H1 (cell line): ENCODE results near the gene SPATA4. TPM values are rescaled to one million over a fixed set of nuclear protein-coding genes. Genes with fewer than 3 reads are reported as not detected.

Experiments
- CTCF ChIA-PET: fragments of 300-600 bp; sonication (Branson Sonifier 250); formaldehyde crosslinking; loops from one replicate; lab custom pipeline; 2021; ENCODE audit not compliant: partially characterized antibody; lab: Charles Lee
- POLR2A ChIA-PET: fragments of 300-600 bp; sonication (Branson Sonifier 250); formaldehyde crosslinking; loops from one replicate; lab custom pipeline; 2021; ENCODE audit warnings: inconsistent platforms; ENCODE audit not compliant: partially characterized antibody; lab: Charles Lee
- DNase-seq, 2 experiments: peaks; one replicate each; pipeline versions ENCODE4 v3.0.0 to v3.0.0-alpha.2; 2010 to 2022; ENCODE audit warnings: low spot score in 2 of 2, low read depth in 1 of 2, mixed read lengths in 1 of 2
- FAIRE-seq: peaks from 2 replicates; lab custom pipeline; 2011; peaks lifted over from hg19 to GRCh38; lab: Jason Lieb, UNC
- H2AFZ ChIP-seq: 2 replicates; pipeline ENCODE4 v1.8.1; 2012; ENCODE audit warnings: low read length, inconsistent platforms
- H2AK5ac ChIP-seq: 2 replicates; pipeline ENCODE4 v1.6.1; 2013; ENCODE audit warnings: low read depth, low read length
- H2BK120ac ChIP-seq: replicated peaks from 2 replicates; pipeline ENCODE3; 2013; ENCODE audit warnings: low read depth, low read length, inconsistent platforms
- H2BK12ac ChIP-seq: 2 replicates; pipeline ENCODE4 v1.6.1; 2013; ENCODE audit warnings: low read depth, low read length
- H2BK15ac ChIP-seq: 2 replicates; pipeline ENCODE4 v1.6.1; 2013; ENCODE audit warnings: low read length
- H2BK20ac ChIP-seq: 2 replicates; pipeline ENCODE4 v1.6.1; 2013; ENCODE audit warnings: low read length
- H2BK5ac ChIP-seq: 2 replicates; pipeline ENCODE4 v1.6.1; 2013; ENCODE audit warnings: low read depth, low read length
- H3K14ac ChIP-seq: 2 replicates; pipeline ENCODE4 v1.6.1; 2013; ENCODE audit warnings: inconsistent platforms; ENCODE audit not compliant: insufficient read length
- H3K18ac ChIP-seq: 2 replicates; pipeline ENCODE4 v1.6.1; 2013; ENCODE audit warnings: low read length; ENCODE audit errors: extremely low read depth
- H3K23ac ChIP-seq: 2 replicates; pipeline ENCODE4 v1.6.1; 2013; ENCODE audit warnings: inconsistent platforms; ENCODE audit not compliant: insufficient read length
- H3K23me2 ChIP-seq: 2 replicates; pipeline ENCODE4 v1.6.1; 2013; ENCODE audit warnings: low read depth, low read length
- H3K27ac ChIP-seq: 2 replicates; pipeline ENCODE4 v1.6.1; 2011; ENCODE audit warnings: low read depth, low read length, inconsistent platforms
- H3K27me3 ChIP-seq, 4 experiments: replicated peaks in 1 of 4; 1 replicate in 1 of 4; 2 replicates in 3 of 4; pipeline versions ENCODE4 v1.6.1 to v1.8.1; 2011 to 2013; ENCODE audit warnings: low read length in 3 of 4, mild to moderate bottlenecking in 3 of 4, inconsistent platforms in 2 of 4, mixed read lengths in 2 of 4, moderate library complexity in 1 of 4; ENCODE audit not compliant: control insufficient read depth in 3 of 4, insufficient read depth in 3 of 4; ENCODE audit errors: extremely low read depth in 1 of 4
- H3K36me3 ChIP-seq, 4 experiments: 2 replicates each; pipeline versions ENCODE4 v1.6.1 to v1.8.1; 2011 to 2013; ENCODE audit warnings: mild to moderate bottlenecking in 4 of 4, low read length in 3 of 4, moderate library complexity in 2 of 4, control low read depth in 1 of 4, inconsistent platforms in 1 of 4; ENCODE audit not compliant: insufficient read depth in 4 of 4, control insufficient read depth in 2 of 4
- H3K4ac ChIP-seq: replicated peaks from 2 replicates; pipeline ENCODE3; 2013; ENCODE audit warnings: low read length, low read depth, mixed read lengths, inconsistent platforms; ENCODE audit not compliant: insufficient read length
- H3K4me1 ChIP-seq, 4 experiments: replicated peaks in 1 of 4; 1 replicate in 1 of 4; 2 replicates in 3 of 4; pipeline versions ENCODE4 v1.6.1 to v1.8.1; 2011 to 2013; ENCODE audit warnings: low read length in 3 of 4, inconsistent platforms in 2 of 4, mixed read lengths in 1 of 4; ENCODE audit not compliant: insufficient read depth in 4 of 4, control insufficient read depth in 3 of 4
- H3K4me2 ChIP-seq, 2 experiments: 2 replicates each; pipeline versions ENCODE4 v1.6.1 to v1.8.1; 2011 to 2013; ENCODE audit warnings: low read depth in 2 of 2, low read length in 2 of 2, control low read depth in 1 of 2, inconsistent platforms in 1 of 2, mild to moderate bottlenecking in 1 of 2; ENCODE audit not compliant: insufficient read depth in 1 of 2
- H3K4me3 ChIP-seq, 4 experiments: fragments of 200-600, 300-600 bp in 1 of 4; sonication (generic), shearing (Covaris generic), sonication (Bioruptor Twin) in 1 of 4; 2 replicates each; pipeline versions ENCODE4 v1.5.1 to v1.8.1; 2011 to 2016; ENCODE audit warnings: low read length in 4 of 4, low read depth in 3 of 4, control low read depth in 2 of 4, inconsistent platforms in 2 of 4, mild to moderate bottlenecking in 2 of 4, mixed read lengths in 1 of 4, moderate library complexity in 1 of 4; ENCODE audit not compliant: insufficient read depth in 2 of 4; ENCODE audit errors: extremely low read depth in 1 of 4
- H3K56ac ChIP-seq: replicated peaks from 2 replicates; pipeline ENCODE3; 2013; ENCODE audit warnings: low read depth, mild to moderate bottlenecking, mixed read lengths, low read length, inconsistent platforms; ENCODE audit not compliant: insufficient read length
- H3K79me1 ChIP-seq: 2 replicates; pipeline ENCODE4 v1.6.1; 2013; ENCODE audit warnings: low read depth, low read length, control low read depth
- H3K79me2 ChIP-seq, 2 experiments: 2 replicates each; pipeline versions ENCODE4 v1.6.1 to v1.8.1; 2012 to 2013; ENCODE audit warnings: low read length in 2 of 2, mild to moderate bottlenecking in 2 of 2, inconsistent platforms in 1 of 2; ENCODE audit not compliant: insufficient read depth in 2 of 2, control insufficient read depth in 1 of 2
- H3K9ac ChIP-seq, 4 experiments: replicated peaks in 1 of 4; 1 replicate in 1 of 4; 2 replicates in 3 of 4; pipeline versions ENCODE4 v1.6.1 to v1.8.1; 2011 to 2013; ENCODE audit warnings: low read depth in 3 of 4, low read length in 3 of 4, control low read depth in 2 of 4, mild to moderate bottlenecking in 2 of 4, moderate library complexity in 2 of 4, inconsistent platforms in 1 of 4; ENCODE audit errors: extremely low read depth in 1 of 4
- H3K9me3 ChIP-seq, 2 experiments: 2 replicates each; pipeline versions ENCODE4 v1.6.1 to v1.8.1; 2012 to 2013; ENCODE audit warnings: mild to moderate bottlenecking in 2 of 2, moderate library complexity in 2 of 2, control low read depth in 1 of 2, inconsistent platforms in 1 of 2, low read depth in 1 of 2, low read length in 1 of 2, mixed read lengths in 1 of 2; ENCODE audit not compliant: insufficient read depth in 2 of 2
- H4K20me1 ChIP-seq, 2 experiments: replicated peaks in 1 of 2; 2 replicates each; pipeline versions ENCODE3 to v1.8.1; 2011 to 2013; ENCODE audit warnings: inconsistent platforms in 2 of 2, low read length in 2 of 2, mild to moderate bottlenecking in 1 of 2; ENCODE audit not compliant: insufficient read depth in 2 of 2, control insufficient read depth in 1 of 2
- H4K5ac ChIP-seq: 2 replicates; pipeline ENCODE4 v1.6.1; 2013; ENCODE audit warnings: low read length, low read depth, mixed read lengths, inconsistent platforms; ENCODE audit not compliant: insufficient read length
- H4K8ac ChIP-seq: 2 replicates; pipeline ENCODE4 v1.8.0; 2013; ENCODE audit warnings: mild to moderate bottlenecking, moderate library complexity, low read length, inconsistent platforms; ENCODE audit not compliant: insufficient read depth; ENCODE audit errors: extremely low read depth
- H4K91ac ChIP-seq: replicated peaks from 2 replicates; pipeline ENCODE3; 2013; ENCODE audit warnings: low read length, mixed read lengths, inconsistent platforms; ENCODE audit not compliant: insufficient read length
- ASH2L ChIP-seq: fragments of 200-600, 300-600 bp; sonication (generic); IDR thresholded peaks from one replicate; pipeline ENCODE4 v1.7.1; 2017; ENCODE audit warnings: low read length
- BRCA1 ChIP-seq: IDR thresholded peaks from 2 replicates; pipeline ENCODE4 v1.6.1; 2012; ENCODE audit warnings: low read depth, low read length, improper control_type of control experiment
- CREB1 ChIP-seq: IDR thresholded peaks from 2 replicates; pipeline ENCODE4 v1.6.1; 2012; ENCODE audit warnings: inconsistent platforms
- E2F6 ChIP-seq: IDR thresholded peaks from 2 replicates; pipeline ENCODE4 v1.6.1; 2012; ENCODE audit warnings: inconsistent platforms
- JUND ChIP-seq: IDR thresholded peaks from 2 replicates; pipeline ENCODE4 v1.6.1; 2011; ENCODE audit warnings: mild to moderate bottlenecking, improper control_type of control experiment, low read length
- KDM1A ChIP-seq: fragments of 200-600, 300-600 bp; sonication (generic); IDR thresholded peaks from 2 replicates; pipeline ENCODE4 v1.7.1; 2016; ENCODE audit warnings: mild to moderate bottlenecking, low read length, borderline replicate concordance
- KDM4A ChIP-seq: IDR thresholded peaks from one replicate; pipeline ENCODE4 v1.7.1; 2012; ENCODE audit warnings: low read depth, mild to moderate bottlenecking, moderate library complexity, low read length, inconsistent platforms; ENCODE audit not compliant: severe bottlenecking
- KDM5A ChIP-seq: fragments of 200-600 bp; IDR thresholded peaks from 2 replicates; pipeline ENCODE4 v1.7.1; 2012; ENCODE audit warnings: mild to moderate bottlenecking, low read length, inconsistent platforms, mixed read lengths
- RBBP5 ChIP-seq: IDR thresholded peaks from 2 replicates; pipeline ENCODE4 v1.7.1; 2012; ENCODE audit warnings: low read depth, mild to moderate bottlenecking, inconsistent platforms, low read length, moderate library complexity, borderline replicate concordance
- SUZ12 ChIP-seq: fragments of 200-600 bp; sonication (generic); IDR thresholded peaks from 2 replicates; pipeline ENCODE4 v1.6.1; 2012; ENCODE audit warnings: mild to moderate bottlenecking, inconsistent platforms, low read length, moderate library complexity, mixed read lengths
- TAF1 ChIP-seq: IDR thresholded peaks from 2 replicates; pipeline ENCODE4 v1.6.1; 2011; ENCODE audit warnings: mild to moderate bottlenecking, low read depth, low read length
- YY1 ChIP-seq: IDR thresholded peaks from 2 replicates; pipeline ENCODE4 v1.6.1; 2011; ENCODE audit warnings: low read depth, mild to moderate bottlenecking, low read length
- WGBS, 2 experiments: shearing (Covaris generic) in 1 of 2; methylation state at CpG; one replicate each; pipeline versions ENCODE4 v1.1.6 to v1.1.7; 2013 to 2015; ENCODE audit warnings: low lambda C conversion rate in 2 of 2, mixed read lengths in 2 of 2, inconsistent platforms in 1 of 2, low coverage in 1 of 2, missing lambda C conversion rate in 1 of 2; ENCODE audit not compliant: insufficient replicate concordance in 2 of 2, insufficient coverage in 1 of 2, insufficient read length in 1 of 2; ENCODE audit errors: extremely low coverage in 1 of 2, missing lambda C conversion rate in 1 of 2; 5-methylcytosine and 5-hydroxymethylcytosine counted together
- polyA plus RNA-seq, 7 experiments: library from polyadenylated mRNA; depleted of rRNA in 3 of 7; stranded (reverse) in 5 of 7; unstranded in 2 of 7; fragments of >200 nt in 5 of 7; fragments of 200-250 nt in 2 of 7; gene quantifications; 1 replicate in 5 of 7; 2 replicates in 1 of 7; 4 replicates in 1 of 7; pipeline versions ENCODE4 v1.2.1 to v1.2.3, GENCODE V29; 2011 to 2013; ENCODE audit warnings: missing spikeins in 2 of 7, mixed read lengths in 2 of 7
- total RNA-seq: library from RNA; stranded (reverse); fragmentation: NEBNext Ultra II Directional; extraction: Animal tissue kit (Norgen Biotek cat#: 25700); gene quantifications from 2 replicates; pipeline ENCODE4 v1.2.1, GENCODE V29; 2021

SPATA4 gene
- total and polyA plus RNA-seq, 2 of the 8 experiments (the other 6 are each of a cell fraction or from before 2014, with no cell fraction given), result not detected

DNA sequence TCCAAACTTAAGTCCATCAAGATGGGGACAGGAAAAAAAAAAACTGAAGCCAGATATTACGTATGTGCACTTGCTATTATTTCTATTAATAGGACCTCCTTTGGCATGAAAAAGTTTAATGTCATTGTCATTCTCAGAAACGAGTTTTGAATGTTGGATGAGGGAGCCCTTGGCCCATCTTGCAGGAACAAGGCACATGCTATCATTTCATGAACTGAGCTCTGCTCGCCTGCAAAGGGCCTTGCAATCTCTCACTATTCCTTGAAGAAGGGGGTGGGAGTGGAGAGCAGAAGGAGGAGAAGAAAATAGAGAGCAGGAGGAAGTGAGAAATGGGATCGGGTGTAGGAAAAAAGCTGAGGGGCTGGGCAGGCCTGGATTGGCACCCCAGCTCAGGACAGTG, 34.3 kb upstream of the SPATA4 start:
- WGBS, 2 experiments, result 76% methylated on average over 4 of the region's 4 CpGs; no CpG with 5 or more reads in 1 of the 2 experiments
- ChIA-PET CTCF (interaction anchor here (1.4 kb wide), 1 partner anchor 64 kb away, joined by 3 read pairs; no protein-coding TSS in a partner anchor), POLR2A (no interaction called here)
- peak overlapping the region; percentile 33; the same call in 1 of the 2 replicates for H2AFZ ChIP-seq
- no peak overlapping the region for H3K4ac ChIP-seq
- H3K79me1 ChIP-seq, result no peaks in the 10 kb centered on the region
- H3K9ac ChIP-seq, result no peak overlapping the region
- no peak overlapping the region for H4K8ac ChIP-seq
- H2BK120ac ChIP-seq, result no peak overlapping the region
- H3K79me2 ChIP-seq, result no peaks in the 10 kb centered on the region
- H3K27me3 ChIP-seq, result no peaks in the 10 kb centered on the region
- peaks cover 0 to 2% (median 0%) of the 10 kb centered on the region in 4 experiments; a peak in 1 of 7 replicates for H3K4me1 ChIP-seq
- DNase-seq (no peak), FAIRE-seq (no peak)
- H3K23ac ChIP-seq, result no peak overlapping the region
- H3K4me2 ChIP-seq, result no peak overlapping the region
- no peak overlapping the region for H4K91ac ChIP-seq
- no peaks in the 10 kb centered on the region for H3K36me3 ChIP-seq
- H2BK5ac ChIP-seq, result no peak overlapping the region
- no peak overlapping the region for H2BK15ac ChIP-seq
- no peaks in the 10 kb centered on the region for H3K9me3 ChIP-seq
- no peak overlapping the region for H4K5ac ChIP-seq
- no peak overlapping the region for H3K56ac ChIP-seq
- H3K23me2 ChIP-seq, result no peaks in the 10 kb centered on the region
- H3K14ac ChIP-seq, result no peak overlapping the region
- no peak overlapping the region for H3K18ac ChIP-seq
- no peak overlapping the region for H2AK5ac ChIP-seq
- H3K4me3 ChIP-seq, result no peak overlapping the region
- H2BK20ac ChIP-seq, result no peak overlapping the region
- no peak overlapping the region for H2BK12ac ChIP-seq
- H3K27ac ChIP-seq, result no peak overlapping the region
- no peaks in the 10 kb centered on the region for H4K20me1 ChIP-seq
- no peak for TF ChIP-seq BRCA1
- TF ChIP-seq SUZ12, result no peak
- TF ChIP-seq KDM1A, result no peak
- no peak for TF ChIP-seq CREB1
- no peak for TF ChIP-seq RBBP5
- no peak for TF ChIP-seq YY1
- no peak for TF ChIP-seq E2F6
- TF ChIP-seq KDM4A, result no peak
- no peak for TF ChIP-seq KDM5A
- TF ChIP-seq ASH2L, result no peak
- no peak for TF ChIP-seq TAF1
- no peak for TF ChIP-seq JUND
